GM23338 (cell line): ENCODE data around the gene CLCNKA.

Experiments
- CREB1 ChIP-seq: fragments of 250-450 bp; sonication (Bioruptor Pico); IDR thresholded peaks from 2 replicates; pipeline ENCODE4 v1.5.0; 2020; ENCODE audit warnings: low read depth, mild to moderate bottlenecking, moderate library complexity
- CTCF ChIP-seq, 2 experiments: fragments of 200-600 bp in 1 of 2; sonication (generic) in 1 of 2; conservative IDR thresholded peaks; 2 replicates each; pipeline versions ENCODE4 v1.5.1 to v1.6.1; 2016 to 2017; ENCODE audit warnings: antibody characterized with exemption in 2 of 2, low read depth in 2 of 2, mild to moderate bottlenecking in 2 of 2, moderate library complexity in 1 of 2
- EZH2 ChIP-seq: fragments of 200-600 bp; sonication (generic); IDR thresholded peaks from one replicate; pipeline ENCODE4 v1.8.0; 2017; ENCODE audit warnings: antibody characterized with exemption, mild to moderate bottlenecking, low read depth; ENCODE audit not compliant: unreplicated experiment
- EZH2phosphoT487 ChIP-seq: fragments of 200-600 bp; sonication (generic); IDR thresholded peaks from one replicate; pipeline ENCODE4 v1.8.1; 2018; ENCODE audit warnings: antibody characterized with exemption; ENCODE audit not compliant: unreplicated experiment
- POLR2AphosphoS5 ChIP-seq: IDR thresholded peaks from 2 replicates; pipeline ENCODE4 v1.6.1; 2016; ENCODE audit warnings: antibody characterized with exemption, low read depth
- TF ChIP-seq, protein P1 (sequence below): IDR thresholded peaks from one replicate; pipeline ENCODE4 v1.6.1; 2018; ENCODE audit warnings: antibody characterized with exemption; ENCODE audit not compliant: unreplicated experiment
- TF ChIP-seq, protein P2 (sequence below): fragments of 250-450 bp; sonication (Bioruptor Pico); IDR thresholded peaks from 2 replicates; pipeline ENCODE4 v1.5.0; 2020; ENCODE audit warnings: mild to moderate bottlenecking, moderate library complexity

GRCh38 chr1:16031551-16031950 is 9.7 kb downstream of the CLCNKA start:
- TF ChIP-seq CTCF (conservative IDR thresholded peaks at IDR 0.05; ENCODE audit: low read depth in 2 of 2) (no peak), POLR2AphosphoS5 (no peak), EZH2phosphoT487 (no peak), EZH2 (no peak), CREB1 (CRISPR knock-in tag) (no peak)
- TF ChIP-seq, protein P1, sequence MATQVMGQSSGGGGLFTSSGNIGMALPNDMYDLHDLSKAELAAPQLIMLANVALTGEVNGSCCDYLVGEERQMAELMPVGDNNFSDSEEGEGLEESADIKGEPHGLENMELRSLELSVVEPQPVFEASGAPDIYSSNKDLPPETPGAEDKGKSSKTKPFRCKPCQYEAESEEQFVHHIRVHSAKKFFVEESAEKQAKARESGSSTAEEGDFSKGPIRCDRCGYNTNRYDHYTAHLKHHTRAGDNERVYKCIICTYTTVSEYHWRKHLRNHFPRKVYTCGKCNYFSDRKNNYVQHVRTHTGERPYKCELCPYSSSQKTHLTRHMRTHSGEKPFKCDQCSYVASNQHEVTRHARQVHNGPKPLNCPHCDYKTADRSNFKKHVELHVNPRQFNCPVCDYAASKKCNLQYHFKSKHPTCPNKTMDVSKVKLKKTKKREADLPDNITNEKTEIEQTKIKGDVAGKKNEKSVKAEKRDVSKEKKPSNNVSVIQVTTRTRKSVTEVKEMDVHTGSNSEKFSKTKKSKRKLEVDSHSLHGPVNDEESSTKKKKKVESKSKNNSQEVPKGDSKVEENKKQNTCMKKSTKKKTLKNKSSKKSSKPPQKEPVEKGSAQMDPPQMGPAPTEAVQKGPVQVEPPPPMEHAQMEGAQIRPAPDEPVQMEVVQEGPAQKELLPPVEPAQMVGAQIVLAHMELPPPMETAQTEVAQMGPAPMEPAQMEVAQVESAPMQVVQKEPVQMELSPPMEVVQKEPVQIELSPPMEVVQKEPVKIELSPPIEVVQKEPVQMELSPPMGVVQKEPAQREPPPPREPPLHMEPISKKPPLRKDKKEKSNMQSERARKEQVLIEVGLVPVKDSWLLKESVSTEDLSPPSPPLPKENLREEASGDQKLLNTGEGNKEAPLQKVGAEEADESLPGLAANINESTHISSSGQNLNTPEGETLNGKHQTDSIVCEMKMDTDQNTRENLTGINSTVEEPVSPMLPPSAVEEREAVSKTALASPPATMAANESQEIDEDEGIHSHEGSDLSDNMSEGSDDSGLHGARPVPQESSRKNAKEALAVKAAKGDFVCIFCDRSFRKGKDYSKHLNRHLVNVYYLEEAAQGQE, result no peak
- TF ChIP-seq, protein P2, sequence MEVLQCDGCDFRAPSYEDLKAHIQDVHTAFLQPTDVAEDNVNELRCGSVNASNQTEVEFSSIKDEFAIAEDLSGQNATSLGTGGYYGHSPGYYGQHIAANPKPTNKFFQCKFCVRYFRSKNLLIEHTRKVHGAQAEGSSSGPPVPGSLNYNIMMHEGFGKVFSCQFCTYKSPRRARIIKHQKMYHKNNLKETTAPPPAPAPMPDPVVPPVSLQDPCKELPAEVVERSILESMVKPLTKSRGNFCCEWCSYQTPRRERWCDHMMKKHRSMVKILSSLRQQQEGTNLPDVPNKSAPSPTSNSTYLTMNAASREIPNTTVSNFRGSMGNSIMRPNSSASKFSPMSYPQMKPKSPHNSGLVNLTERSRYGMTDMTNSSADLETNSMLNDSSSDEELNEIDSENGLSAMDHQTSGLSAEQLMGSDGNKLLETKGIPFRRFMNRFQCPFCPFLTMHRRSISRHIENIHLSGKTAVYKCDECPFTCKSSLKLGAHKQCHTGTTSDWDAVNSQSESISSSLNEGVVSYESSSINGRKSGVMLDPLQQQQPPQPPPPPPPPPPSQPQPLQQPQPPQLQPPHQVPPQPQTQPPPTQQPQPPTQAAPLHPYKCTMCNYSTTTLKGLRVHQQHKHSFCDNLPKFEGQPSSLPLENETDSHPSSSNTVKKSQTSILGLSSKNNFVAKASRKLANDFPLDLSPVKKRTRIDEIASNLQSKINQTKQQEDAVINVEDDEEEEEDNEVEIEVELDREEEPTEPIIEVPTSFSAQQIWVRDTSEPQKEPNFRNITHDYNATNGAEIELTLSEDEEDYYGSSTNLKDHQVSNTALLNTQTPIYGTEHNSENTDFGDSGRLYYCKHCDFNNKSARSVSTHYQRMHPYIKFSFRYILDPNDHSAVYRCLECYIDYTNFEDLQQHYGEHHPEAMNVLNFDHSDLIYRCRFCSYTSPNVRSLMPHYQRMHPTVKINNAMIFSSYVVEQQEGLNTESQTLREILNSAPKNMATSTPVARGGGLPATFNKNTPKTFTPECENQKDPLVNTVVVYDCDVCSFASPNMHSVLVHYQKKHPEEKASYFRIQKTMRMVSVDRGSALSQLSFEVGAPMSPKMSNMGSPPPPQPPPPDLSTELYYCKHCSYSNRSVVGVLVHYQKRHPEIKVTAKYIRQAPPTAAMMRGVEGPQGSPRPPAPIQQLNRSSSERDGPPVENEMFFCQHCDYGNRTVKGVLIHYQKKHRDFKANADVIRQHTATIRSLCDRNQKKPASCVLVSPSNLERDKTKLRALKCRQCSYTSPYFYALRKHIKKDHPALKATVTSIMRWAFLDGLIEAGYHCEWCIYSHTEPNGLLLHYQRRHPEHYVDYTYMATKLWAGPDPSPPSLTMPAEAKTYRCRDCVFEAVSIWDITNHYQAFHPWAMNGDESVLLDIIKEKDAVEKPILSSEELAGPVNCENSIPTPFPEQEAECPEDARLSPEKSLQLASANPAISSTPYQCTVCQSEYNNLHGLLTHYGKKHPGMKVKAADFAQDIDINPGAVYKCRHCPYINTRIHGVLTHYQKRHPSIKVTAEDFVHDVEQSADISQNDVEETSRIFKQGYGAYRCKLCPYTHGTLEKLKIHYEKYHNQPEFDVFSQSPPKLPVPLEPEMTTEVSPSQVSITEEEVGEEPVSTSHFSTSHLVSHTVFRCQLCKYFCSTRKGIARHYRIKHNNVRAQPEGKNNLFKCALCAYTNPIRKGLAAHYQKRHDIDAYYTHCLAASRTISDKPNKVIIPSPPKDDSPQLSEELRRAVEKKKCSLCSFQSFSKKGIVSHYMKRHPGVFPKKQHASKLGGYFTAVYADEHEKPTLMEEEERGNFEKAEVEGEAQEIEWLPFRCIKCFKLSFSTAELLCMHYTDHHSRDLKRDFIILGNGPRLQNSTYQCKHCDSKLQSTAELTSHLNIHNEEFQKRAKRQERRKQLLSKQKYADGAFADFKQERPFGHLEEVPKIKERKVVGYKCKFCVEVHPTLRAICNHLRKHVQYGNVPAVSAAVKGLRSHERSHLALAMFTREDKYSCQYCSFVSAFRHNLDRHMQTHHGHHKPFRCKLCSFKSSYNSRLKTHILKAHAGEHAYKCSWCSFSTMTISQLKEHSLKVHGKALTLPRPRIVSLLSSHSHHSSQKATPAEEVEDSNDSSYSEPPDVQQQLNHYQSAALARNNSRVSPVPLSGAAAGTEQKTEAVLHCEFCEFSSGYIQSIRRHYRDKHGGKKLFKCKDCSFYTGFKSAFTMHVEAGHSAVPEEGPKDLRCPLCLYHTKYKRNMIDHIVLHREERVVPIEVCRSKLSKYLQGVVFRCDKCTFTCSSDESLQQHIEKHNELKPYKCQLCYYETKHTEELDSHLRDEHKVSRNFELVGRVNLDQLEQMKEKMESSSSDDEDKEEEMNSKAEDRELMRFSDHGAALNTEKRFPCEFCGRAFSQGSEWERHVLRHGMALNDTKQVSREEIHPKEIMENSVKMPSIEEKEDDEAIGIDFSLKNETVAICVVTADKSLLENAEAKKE (CRISPR knock-in tag), result no peak
